ENCODE measurements around the gene LRRC51.
A peak's percentile ranks its signal among the peaks of the same experiment; 100 is the strongest.

The LRRC51 gene

GRCh38 chr11:72080326-72081183 is at the start of gene LRRC51, which contains the start of gene NUMA1:
TSS of gene LRRC51 (plus strand) at chr11:72080850. CDS start at chr11:72089084, 8,234 bp downstream.
TSS of gene NUMA1 (minus strand) at chr11:72080542. CDS start at chr11:72035943, 44,599 bp downstream.
- FAIRE-seq: peak; percentile 98

- FAIRE-seq: no peak
Observed at GRCh38 chr11:72036687-72037086, 44.0 kb upstream of the LRRC51 start.

- FAIRE-seq: no peak
Observed at GRCh38 chr11:72037554-72038311, 42.9 kb upstream of the LRRC51 start.

- no peak for FAIRE-seq
Observed at GRCh38 chr11:72038491-72038890, 42.2 kb upstream of the LRRC51 start.

GRCh38 chr11:72039031-72039855 is 41.4 kb upstream of the LRRC51 start:
- no peak for FAIRE-seq

GRCh38 chr11:72039856-72040401 is 40.7 kb upstream of the LRRC51 start:
- FAIRE-seq: no peak

- peak; percentile 48 for FAIRE-seq
Observed at GRCh38 chr11:72040491-72041363, 39.9 kb upstream of the LRRC51 start.

GRCh38 chr11:72041364-72042063 is 39.1 kb upstream of the LRRC51 start:
- no peak for FAIRE-seq

- no peak for FAIRE-seq
Observed at GRCh38 chr11:72042064-72042745, 38.4 kb upstream of the LRRC51 start.

GRCh38 chr11:72045849-72046248 is 34.8 kb upstream of the LRRC51 start:
- FAIRE-seq: no peak

- no peak for FAIRE-seq
Observed at GRCh38 chr11:72048766-72049460, 31.7 kb upstream of the LRRC51 start.

GRCh38 chr11:72058416-72059034 is 22.1 kb upstream of the LRRC51 start:
- FAIRE-seq: no peak

GRCh38 chr11:72061739-72062396 is 18.8 kb upstream of the LRRC51 start:
- no peak for FAIRE-seq

GRCh38 chr11:72066855-72067254 is 13.8 kb upstream of the LRRC51 start:
- FAIRE-seq: no peak

GRCh38 chr11:72067266-72067665 is 13.4 kb upstream of the LRRC51 start:
- FAIRE-seq: no peak

- FAIRE-seq: no peak
Observed at GRCh38 chr11:72067676-72068075, 13.0 kb upstream of the LRRC51 start.

GRCh38 chr11:72069200-72069599 is 11.4 kb upstream of the LRRC51 start:
- no peak for FAIRE-seq

GRCh38 chr11:72069787-72070251 is 10.8 kb upstream of the LRRC51 start:
- no peak for FAIRE-seq
